H1 (cell line): Measurements from ENCODE around the gene MAGI1. TPM values are rescaled to one million over a fixed set of nuclear protein-coding genes. Genes with fewer than 3 reads are reported as not detected.

Experiments
- CTCF ChIA-PET: fragments of 300-600 bp; sonication (Branson Sonifier 250); formaldehyde crosslinking; loops from one replicate; lab custom pipeline; 2021; ENCODE audit not compliant: partially characterized antibody; lab: Charles Lee
- POLR2A ChIA-PET: fragments of 300-600 bp; sonication (Branson Sonifier 250); formaldehyde crosslinking; loops from one replicate; lab custom pipeline; 2021; ENCODE audit warnings: inconsistent platforms; ENCODE audit not compliant: partially characterized antibody; lab: Charles Lee
- DNase-seq, 2 experiments: peaks; one replicate each; pipeline versions ENCODE4 v3.0.0 to v3.0.0-alpha.2; 2010 to 2022; ENCODE audit warnings: low spot score in 2 of 2, low read depth in 1 of 2, mixed read lengths in 1 of 2
- FAIRE-seq: peaks from 2 replicates; lab custom pipeline; 2011; peaks lifted over from hg19 to GRCh38; lab: Jason Lieb, UNC
- H2AFZ ChIP-seq: 2 replicates; pipeline ENCODE4 v1.8.1; 2012; ENCODE audit warnings: low read length, inconsistent platforms
- H2AK5ac ChIP-seq: 2 replicates; pipeline ENCODE4 v1.6.1; 2013; ENCODE audit warnings: low read depth, low read length
- H2BK120ac ChIP-seq: replicated peaks from 2 replicates; pipeline ENCODE3; 2013; ENCODE audit warnings: low read depth, low read length, inconsistent platforms
- H2BK12ac ChIP-seq: 2 replicates; pipeline ENCODE4 v1.6.1; 2013; ENCODE audit warnings: low read depth, low read length
- H2BK15ac ChIP-seq: 2 replicates; pipeline ENCODE4 v1.6.1; 2013; ENCODE audit warnings: low read length
- H2BK20ac ChIP-seq: 2 replicates; pipeline ENCODE4 v1.6.1; 2013; ENCODE audit warnings: low read length
- H2BK5ac ChIP-seq: 2 replicates; pipeline ENCODE4 v1.6.1; 2013; ENCODE audit warnings: low read depth, low read length
- H3K14ac ChIP-seq: 2 replicates; pipeline ENCODE4 v1.6.1; 2013; ENCODE audit warnings: inconsistent platforms; ENCODE audit not compliant: insufficient read length
- H3K18ac ChIP-seq: 2 replicates; pipeline ENCODE4 v1.6.1; 2013; ENCODE audit warnings: low read length; ENCODE audit errors: extremely low read depth
- H3K23ac ChIP-seq: 2 replicates; pipeline ENCODE4 v1.6.1; 2013; ENCODE audit warnings: inconsistent platforms; ENCODE audit not compliant: insufficient read length
- H3K23me2 ChIP-seq: 2 replicates; pipeline ENCODE4 v1.6.1; 2013; ENCODE audit warnings: low read depth, low read length
- H3K27ac ChIP-seq: 2 replicates; pipeline ENCODE4 v1.6.1; 2011; ENCODE audit warnings: low read depth, low read length, inconsistent platforms
- H3K27me3 ChIP-seq, 4 experiments: replicated peaks in 1 of 4; 1 replicate in 1 of 4; 2 replicates in 3 of 4; pipeline versions ENCODE4 v1.6.1 to v1.8.1; 2011 to 2013; ENCODE audit warnings: low read length in 3 of 4, mild to moderate bottlenecking in 3 of 4, inconsistent platforms in 2 of 4, mixed read lengths in 2 of 4, moderate library complexity in 1 of 4; ENCODE audit not compliant: control insufficient read depth in 3 of 4, insufficient read depth in 3 of 4; ENCODE audit errors: extremely low read depth in 1 of 4
- H3K36me3 ChIP-seq, 4 experiments: 2 replicates each; pipeline versions ENCODE4 v1.6.1 to v1.8.1; 2011 to 2013; ENCODE audit warnings: mild to moderate bottlenecking in 4 of 4, low read length in 3 of 4, moderate library complexity in 2 of 4, control low read depth in 1 of 4, inconsistent platforms in 1 of 4; ENCODE audit not compliant: insufficient read depth in 4 of 4, control insufficient read depth in 2 of 4
- H3K4ac ChIP-seq: replicated peaks from 2 replicates; pipeline ENCODE3; 2013; ENCODE audit warnings: low read length, low read depth, mixed read lengths, inconsistent platforms; ENCODE audit not compliant: insufficient read length
- H3K4me1 ChIP-seq, 4 experiments: replicated peaks in 1 of 4; 1 replicate in 1 of 4; 2 replicates in 3 of 4; pipeline versions ENCODE4 v1.6.1 to v1.8.1; 2011 to 2013; ENCODE audit warnings: low read length in 3 of 4, inconsistent platforms in 2 of 4, mixed read lengths in 1 of 4; ENCODE audit not compliant: insufficient read depth in 4 of 4, control insufficient read depth in 3 of 4
- H3K4me2 ChIP-seq, 2 experiments: 2 replicates each; pipeline versions ENCODE4 v1.6.1 to v1.8.1; 2011 to 2013; ENCODE audit warnings: low read depth in 2 of 2, low read length in 2 of 2, control low read depth in 1 of 2, inconsistent platforms in 1 of 2, mild to moderate bottlenecking in 1 of 2; ENCODE audit not compliant: insufficient read depth in 1 of 2
- H3K4me3 ChIP-seq, 4 experiments: fragments of 200-600, 300-600 bp in 1 of 4; sonication (generic), shearing (Covaris generic), sonication (Bioruptor Twin) in 1 of 4; 2 replicates each; pipeline versions ENCODE4 v1.5.1 to v1.8.1; 2011 to 2016; ENCODE audit warnings: low read length in 4 of 4, low read depth in 3 of 4, control low read depth in 2 of 4, inconsistent platforms in 2 of 4, mild to moderate bottlenecking in 2 of 4, mixed read lengths in 1 of 4, moderate library complexity in 1 of 4; ENCODE audit not compliant: insufficient read depth in 2 of 4; ENCODE audit errors: extremely low read depth in 1 of 4
- H3K56ac ChIP-seq: replicated peaks from 2 replicates; pipeline ENCODE3; 2013; ENCODE audit warnings: low read depth, mild to moderate bottlenecking, mixed read lengths, low read length, inconsistent platforms; ENCODE audit not compliant: insufficient read length
- H3K79me1 ChIP-seq: 2 replicates; pipeline ENCODE4 v1.6.1; 2013; ENCODE audit warnings: low read depth, low read length, control low read depth
- H3K79me2 ChIP-seq, 2 experiments: 2 replicates each; pipeline versions ENCODE4 v1.6.1 to v1.8.1; 2012 to 2013; ENCODE audit warnings: low read length in 2 of 2, mild to moderate bottlenecking in 2 of 2, inconsistent platforms in 1 of 2; ENCODE audit not compliant: insufficient read depth in 2 of 2, control insufficient read depth in 1 of 2
- H3K9ac ChIP-seq, 4 experiments: replicated peaks in 1 of 4; 1 replicate in 1 of 4; 2 replicates in 3 of 4; pipeline versions ENCODE4 v1.6.1 to v1.8.1; 2011 to 2013; ENCODE audit warnings: low read depth in 3 of 4, low read length in 3 of 4, control low read depth in 2 of 4, mild to moderate bottlenecking in 2 of 4, moderate library complexity in 2 of 4, inconsistent platforms in 1 of 4; ENCODE audit errors: extremely low read depth in 1 of 4
- H3K9me3 ChIP-seq, 2 experiments: 2 replicates each; pipeline versions ENCODE4 v1.6.1 to v1.8.1; 2012 to 2013; ENCODE audit warnings: mild to moderate bottlenecking in 2 of 2, moderate library complexity in 2 of 2, control low read depth in 1 of 2, inconsistent platforms in 1 of 2, low read depth in 1 of 2, low read length in 1 of 2, mixed read lengths in 1 of 2; ENCODE audit not compliant: insufficient read depth in 2 of 2
- H4K20me1 ChIP-seq, 2 experiments: replicated peaks in 1 of 2; 2 replicates each; pipeline versions ENCODE3 to v1.8.1; 2011 to 2013; ENCODE audit warnings: inconsistent platforms in 2 of 2, low read length in 2 of 2, mild to moderate bottlenecking in 1 of 2; ENCODE audit not compliant: insufficient read depth in 2 of 2, control insufficient read depth in 1 of 2
- H4K5ac ChIP-seq: 2 replicates; pipeline ENCODE4 v1.6.1; 2013; ENCODE audit warnings: low read length, low read depth, mixed read lengths, inconsistent platforms; ENCODE audit not compliant: insufficient read length
- H4K8ac ChIP-seq: 2 replicates; pipeline ENCODE4 v1.8.0; 2013; ENCODE audit warnings: mild to moderate bottlenecking, moderate library complexity, low read length, inconsistent platforms; ENCODE audit not compliant: insufficient read depth; ENCODE audit errors: extremely low read depth
- H4K91ac ChIP-seq: replicated peaks from 2 replicates; pipeline ENCODE3; 2013; ENCODE audit warnings: low read length, mixed read lengths, inconsistent platforms; ENCODE audit not compliant: insufficient read length
- CBX5 ChIP-seq: fragments of 300-800, 300-1000 bp; sonication (generic); IDR thresholded peaks from 2 replicates; pipeline ENCODE4 v1.7.1; 2016; ENCODE audit warnings: antibody characterized with exemption, low read length, low read depth
- E2F6 ChIP-seq: IDR thresholded peaks from 2 replicates; pipeline ENCODE4 v1.6.1; 2012; ENCODE audit warnings: inconsistent platforms
- GTF2F1 ChIP-seq: IDR thresholded peaks from 2 replicates; pipeline ENCODE4 v1.6.1; 2012; ENCODE audit warnings: low read depth, low read length, improper control_type of control experiment, borderline replicate concordance
- JUN ChIP-seq: IDR thresholded peaks from 2 replicates; pipeline ENCODE4 v1.6.1; 2011; ENCODE audit warnings: low read depth, mild to moderate bottlenecking, improper control_type of control experiment, low read length
- SIX5 ChIP-seq: IDR thresholded peaks from 2 replicates; pipeline ENCODE4 v1.6.1; 2011; ENCODE audit warnings: mild to moderate bottlenecking, low read depth, low read length
- SUZ12 ChIP-seq: fragments of 200-600 bp; sonication (generic); IDR thresholded peaks from 2 replicates; pipeline ENCODE4 v1.6.1; 2012; ENCODE audit warnings: mild to moderate bottlenecking, inconsistent platforms, low read length, moderate library complexity, mixed read lengths
- TAF1 ChIP-seq: IDR thresholded peaks from 2 replicates; pipeline ENCODE4 v1.6.1; 2011; ENCODE audit warnings: mild to moderate bottlenecking, low read depth, low read length
- WGBS, 2 experiments: shearing (Covaris generic) in 1 of 2; methylation state at CpG; one replicate each; pipeline versions ENCODE4 v1.1.6 to v1.1.7; 2013 to 2015; ENCODE audit warnings: low lambda C conversion rate in 2 of 2, mixed read lengths in 2 of 2, inconsistent platforms in 1 of 2, low coverage in 1 of 2, missing lambda C conversion rate in 1 of 2; ENCODE audit not compliant: insufficient replicate concordance in 2 of 2, insufficient coverage in 1 of 2, insufficient read length in 1 of 2; ENCODE audit errors: extremely low coverage in 1 of 2, missing lambda C conversion rate in 1 of 2; 5-methylcytosine and 5-hydroxymethylcytosine counted together
- polyA plus RNA-seq, 7 experiments: library from polyadenylated mRNA; depleted of rRNA in 3 of 7; stranded (reverse) in 5 of 7; unstranded in 2 of 7; fragments of >200 nt in 5 of 7; fragments of 200-250 nt in 2 of 7; gene quantifications; 1 replicate in 5 of 7; 2 replicates in 1 of 7; 4 replicates in 1 of 7; pipeline versions ENCODE4 v1.2.1 to v1.2.3, GENCODE V29; 2011 to 2013; ENCODE audit warnings: missing spikeins in 2 of 7, mixed read lengths in 2 of 7
- total RNA-seq: library from RNA; stranded (reverse); fragmentation: NEBNext Ultra II Directional; extraction: Animal tissue kit (Norgen Biotek cat#: 25700); gene quantifications from 2 replicates; pipeline ENCODE4 v1.2.1, GENCODE V29; 2021

MAGI1 gene
- total and polyA plus RNA-seq, 2 of the 8 experiments (the other 6 are each of a cell fraction or from before 2014, with no cell fraction given) = 19.8 to 78.0 TPM

- H2BK12ac ChIP-seq = no peak overlapping the region
- no peaks in the 10 kb centered on the region for H3K23me2 ChIP-seq
These were observed 369.4 kb downstream of the MAGI1 start for GRCh38 chr3:65669163-65669875.

More at GRCh38 chr3:65669163-65669875, 369.4 kb downstream of the MAGI1 start:
- Histone ChIP-seq H3K79me2 (peaks cover 0 to 11% of the 10 kb centered on the region in 2 experiments; a peak in 2 of 4 replicates), H3K4me3 (no peak overlapping the region), H2BK5ac (no peak overlapping the region), H3K9me3 (no peaks in the 10 kb centered on the region), H2AFZ (no peak overlapping the region), H3K4ac (no peak overlapping the region), H3K14ac (no peak overlapping the region), H2BK120ac (no peak overlapping the region), H3K4me2 (no peak overlapping the region), H4K5ac (no peak overlapping the region), H3K27ac (no peak overlapping the region), H4K91ac (no peak overlapping the region), H3K56ac (no peak overlapping the region), H2BK20ac (no peak overlapping the region), H3K23ac (no peak overlapping the region), H3K36me3 (no peaks in the 10 kb centered on the region), H4K8ac (no peak overlapping the region), H3K4me1 (peaks cover 0 to 5% (median 1%) of the 10 kb centered on the region in 4 experiments; a peak in 2 of 7 replicates), H3K18ac (no peak overlapping the region), H2AK5ac (no peak overlapping the region), H3K79me1 (no peaks in the 10 kb centered on the region), H2BK15ac (no peak overlapping the region), H3K27me3 (no peaks in the 10 kb centered on the region), H3K9ac (no peak overlapping the region), H4K20me1 (peaks cover 0 to 2% of the 10 kb centered on the region in 2 experiments)
- no peak for TF ChIP-seq CBX5
- no peak for TF ChIP-seq E2F6
- no peak for TF ChIP-seq SIX5
- no peak for TF ChIP-seq GTF2F1
- TF ChIP-seq JUN = no peak
- no peak for TF ChIP-seq TAF1
- no peak for TF ChIP-seq SUZ12
- 89% methylated on average over 5 of the region's 5 CpGs; no CpG with 5 or more reads in 1 of the 2 experiments for WGBS, 2 experiments
- POLR2A ChIA-PET = no interaction called here
- DNase-seq (no peak), FAIRE-seq (peak; percentile 55)
- CTCF ChIA-PET = interaction anchor here (1.0 to 1.9 kb wide), 6 partner anchors 10 to 230 kb away, joined by 3 to 5 read pairs (median 4); no protein-coding TSS in a partner anchor
